Measurements from ENCODE around the gene NPBWR2. TPM values are rescaled to one million over a fixed set of nuclear protein-coding genes. Genes with fewer than 3 reads are reported as not detected.

Gene NPBWR2
- polyA plus RNA-seq, 5 donors: not detected

DNA sequence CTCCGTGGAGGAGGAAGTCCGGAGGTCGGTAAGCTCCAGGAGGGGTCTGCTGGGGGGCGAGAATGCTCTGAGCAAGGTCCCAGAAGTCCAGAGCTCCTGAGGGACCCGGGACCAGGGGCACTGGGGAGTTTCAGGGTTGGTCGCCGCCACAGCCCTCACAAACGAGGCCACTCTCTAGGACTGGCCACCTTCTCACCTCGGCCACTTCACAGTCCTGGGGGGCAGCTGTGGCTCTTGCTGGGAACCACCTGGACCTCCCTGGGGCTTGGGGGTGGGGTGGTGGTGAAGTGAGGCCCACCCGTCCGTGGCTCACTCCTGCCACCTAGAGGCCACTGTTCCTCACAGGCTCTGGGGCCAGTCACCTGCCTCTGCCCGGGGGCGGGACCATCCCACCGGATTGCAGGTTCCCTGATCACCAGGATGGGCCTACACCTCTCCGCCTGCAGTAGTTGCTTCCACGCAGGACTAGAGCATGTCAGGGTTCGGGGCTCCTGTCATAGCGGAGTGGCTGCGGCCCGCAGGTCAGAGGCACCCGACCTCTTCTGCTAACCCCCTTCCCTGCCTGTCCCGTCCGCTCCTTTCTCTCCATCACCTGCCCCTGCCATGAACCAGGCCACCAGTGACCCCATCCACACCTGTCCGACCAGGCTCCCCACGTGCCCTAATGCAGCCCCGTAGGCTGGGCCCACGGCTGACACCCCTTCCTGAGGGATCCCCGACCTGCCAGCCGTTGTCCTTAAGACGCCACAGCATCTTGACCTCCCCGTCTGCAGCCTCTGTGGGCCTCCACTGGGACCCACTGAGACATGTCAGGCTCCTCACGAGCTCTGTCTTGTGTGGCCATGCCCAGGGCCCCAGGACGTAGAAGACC lies 49.5 kb downstream of the NPBWR2 start:
- DNase-seq: no peak

- DNase-seq: no peak
Observed at GRCh38 chr20:64056889-64057627, 50.3 kb downstream of the NPBWR2 start.

GRCh38 chr20:64056639-64056888 lies 50.8 kb downstream of the NPBWR2 start:
- DNase-seq: no peak

DNA sequence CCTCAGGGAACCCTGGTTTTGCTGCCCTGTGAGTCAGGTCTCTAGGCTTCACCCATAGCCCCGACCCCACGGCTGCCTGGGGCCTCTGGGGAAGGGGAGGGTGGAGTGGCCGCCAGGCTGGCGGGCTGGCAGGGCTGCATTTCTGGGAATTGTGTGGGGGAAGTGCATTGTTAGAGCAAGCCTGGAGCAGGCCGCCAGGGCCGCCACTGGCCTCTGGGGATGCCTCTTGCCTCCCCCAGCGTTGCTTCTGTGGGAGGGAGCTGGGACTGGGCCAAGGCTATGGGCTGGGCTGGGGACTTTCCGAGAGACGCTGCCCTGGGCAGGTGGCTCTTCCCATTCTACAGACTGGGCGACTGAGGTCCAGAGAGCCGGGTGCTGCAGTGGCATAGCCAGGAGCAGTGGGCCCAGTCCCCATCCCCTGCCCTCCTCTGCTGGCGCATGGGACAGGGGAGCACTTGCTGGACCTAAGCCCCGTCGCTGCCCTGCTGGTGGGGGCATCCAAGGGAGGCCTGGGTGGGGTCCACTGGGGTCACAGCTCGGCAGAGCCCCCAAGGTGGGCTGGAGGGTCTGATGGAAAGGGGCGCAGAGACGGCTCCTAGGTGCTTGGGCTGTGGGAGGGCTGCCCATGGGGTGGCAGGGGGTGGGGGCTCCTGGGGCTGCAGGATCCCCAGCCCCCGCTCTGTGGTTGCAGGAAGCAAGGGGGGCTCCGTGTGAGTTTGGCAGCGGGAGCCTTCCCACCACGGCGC lies 51.3 kb downstream of the NPBWR2 start:
- DNase-seq: peak in 1 of 2 donors; percentile 61

GRCh38 chr20:64055396-64055892 lies 51.9 kb downstream of the NPBWR2 start:
- DNase-seq: no peak

DNA sequence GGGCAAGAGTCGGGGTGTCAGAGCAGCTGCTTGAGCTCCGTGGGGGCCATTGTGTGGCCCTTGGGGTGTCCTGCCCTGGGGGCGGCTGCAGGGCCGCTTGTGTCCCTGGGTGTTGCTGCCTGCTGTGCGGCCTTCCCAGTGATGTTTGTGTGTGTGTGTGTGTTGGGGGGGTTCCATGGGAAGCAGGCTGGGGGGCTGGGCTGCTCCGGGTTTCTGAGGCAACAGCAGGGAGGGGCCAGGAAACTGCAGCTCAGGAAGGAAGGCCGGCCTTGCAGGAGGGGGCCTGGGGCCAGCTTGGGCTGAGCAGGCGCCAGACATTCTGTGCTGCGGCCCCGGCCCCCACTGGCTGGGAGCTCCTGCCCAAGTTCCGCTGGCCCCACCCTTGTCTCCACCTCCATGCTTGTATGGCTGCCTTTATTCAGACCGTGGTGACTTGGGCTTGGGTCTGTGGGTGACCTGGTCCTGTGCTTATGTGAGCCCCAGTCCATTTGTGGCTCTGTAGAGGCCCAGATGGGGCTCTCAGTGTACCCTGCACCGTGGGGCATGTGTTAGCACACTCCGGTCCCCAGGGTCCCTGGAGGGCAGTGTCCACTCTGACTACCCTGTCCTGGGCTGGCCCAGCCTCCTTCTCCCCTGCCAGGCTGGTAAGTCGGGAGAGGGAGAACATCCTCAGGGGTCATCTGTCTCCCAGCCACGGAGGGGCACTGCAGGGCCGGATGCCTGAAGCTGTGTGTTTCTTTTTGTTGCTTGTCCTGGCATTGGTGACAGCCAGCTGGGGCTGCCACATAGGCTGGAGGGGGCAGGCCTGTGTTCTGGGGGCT lies 53.3 kb downstream of the NPBWR2 start:
- peak; percentile 83 to 85 for DNase-seq

Other genes with a start within 250 kb of the NPBWR2 start
- not detected for gene ABHD16B, start 246.1 kb downstream of the NPBWR2 start, polyA plus RNA-seq (ENCODE audit: insufficient read depth in 1 of 5, insufficient read length in 5 of 5, low replicate concordance in 1 of 5)
- 10 to 100 TPM; 81.9 to 93.7 (median 86.7) TPM for gene TPD52L2, start 242.3 kb downstream of the NPBWR2 start, polyA plus RNA-seq (ENCODE audit: insufficient read depth in 1 of 5, insufficient read length in 5 of 5, low replicate concordance in 1 of 5)
- 10 to 100 TPM; 16.2 to 32.5 (median 22.3) TPM for gene DNAJC5, start 212.4 kb downstream of the NPBWR2 start, polyA plus RNA-seq (ENCODE audit: insufficient read depth in 1 of 5, insufficient read length in 5 of 5, low replicate concordance in 1 of 5)
- 10 to 100 TPM; 41.7 to 65.3 (median 56.1) TPM for gene UCKL1, start 151.1 kb downstream of the NPBWR2 start, polyA plus RNA-seq (ENCODE audit: insufficient read depth in 1 of 5, insufficient read length in 5 of 5, low replicate concordance in 1 of 5)
- 10 to 100 TPM; 19.5 to 36.5 (median 26.2) TPM for gene ZNF512B, start 137.6 kb downstream of the NPBWR2 start, polyA plus RNA-seq (ENCODE audit: insufficient read depth in 1 of 5, insufficient read length in 5 of 5, low replicate concordance in 1 of 5)
- gene SAMD10, start 127.9 kb downstream of the NPBWR2 start, polyA plus RNA-seq (ENCODE audit: insufficient read depth in 1 of 5, insufficient read length in 5 of 5, low replicate concordance in 1 of 5): 10 to 100 TPM in 1 of 5 donors, 1 to 10 TPM in 4; 5.9 to 11.0 (median 8.7) TPM
- 10 to 100 TPM; 64.3 to 87.1 (median 75.6) TPM for gene PRPF6, start 126.4 kb downstream of the NPBWR2 start, polyA plus RNA-seq (ENCODE audit: insufficient read depth in 1 of 5, insufficient read length in 5 of 5, low replicate concordance in 1 of 5)
- 1 to 10 TPM in 4 of 5 donors, under 1 TPM in 1; 0.66 to 1.7 (median 1.1) TPM for gene C20orf204, start 71.4 kb downstream of the NPBWR2 start, polyA plus RNA-seq (ENCODE audit: insufficient read depth in 1 of 5, insufficient read length in 5 of 5, low replicate concordance in 1 of 5)
- 10 to 100 TPM; 11.2 to 28.8 (median 13.7) TPM for gene SOX18, start 57.9 kb downstream of the NPBWR2 start, polyA plus RNA-seq (ENCODE audit: insufficient read depth in 1 of 5, insufficient read length in 5 of 5, low replicate concordance in 1 of 5)
- gene TCEA2, start 44.4 kb downstream of the NPBWR2 start, polyA plus RNA-seq (ENCODE audit: insufficient read depth in 1 of 5, insufficient read length in 5 of 5, low replicate concordance in 1 of 5): 100 to 1,000 TPM in 1 of 5 donors, 10 to 100 TPM in 4; 55.7 to 102 (median 79.6) TPM
- 10 to 100 TPM in 1 of 5 donors, 1 to 10 TPM in 4; 5.7 to 14.9 (median 7.6) TPM for gene RGS19, start 28.0 kb downstream of the NPBWR2 start, polyA plus RNA-seq (ENCODE audit: insufficient read depth in 1 of 5, insufficient read length in 5 of 5, low replicate concordance in 1 of 5)
- 1 to 10 TPM; 1.8 to 2.6 (median 2.4) TPM for gene OPRL1, start 27.5 kb downstream of the NPBWR2 start, polyA plus RNA-seq (ENCODE audit: insufficient read depth in 1 of 5, insufficient read length in 5 of 5, low replicate concordance in 1 of 5)
- 1 to 10 TPM in 1 of 5 donors, under 1 TPM in 2, not detected in 2; 0.30 to 1.3 (median 0.54) TPM for gene LKAAEAR1, start 23.2 kb downstream of the NPBWR2 start, polyA plus RNA-seq (ENCODE audit: insufficient read depth in 1 of 5, insufficient read length in 5 of 5, low replicate concordance in 1 of 5)
- gene MYT1, start 56.9 kb upstream of the NPBWR2 start, polyA plus RNA-seq (ENCODE audit: insufficient read depth in 1 of 5, insufficient read length in 5 of 5, low replicate concordance in 1 of 5): under 1 TPM; 0.13 to 0.43 (median 0.24) TPM
- gene PCMTD2, start 148.2 kb upstream of the NPBWR2 start, polyA plus RNA-seq (ENCODE audit: insufficient read depth in 1 of 5, insufficient read length in 5 of 5, low replicate concordance in 1 of 5): 100 to 1,000 TPM in 4 of 5 donors, 10 to 100 TPM in 1; 86.2 to 166 (median 138) TPM